ENCODE data around the gene C3orf22.

C3orf22 gene

GRCh38 chr3:126557415-126557745 lies 1.4 kb downstream of the C3orf22 start:
- no peaks in the 10 kb centered on the region for H3K9me3 ChIP-seq (ENCODE audit: control insufficient read depth in 2 of 2, low read length in 2 of 2)
- H3K36me3 ChIP-seq (ENCODE audit: control insufficient read depth in 2 of 2, insufficient read depth in 2 of 2, low read length in 2 of 2): no peaks in the 10 kb centered on the region
- no peak overlapping the region for H3K9ac ChIP-seq (ENCODE audit: low read depth in 1 of 2, low read length in 2 of 2)
- H3K4me1 ChIP-seq (ENCODE audit: control insufficient read depth in 2 of 2, insufficient read depth in 2 of 2, low read length in 2 of 2): no peaks in the 10 kb centered on the region
- no peak overlapping the region for H3K4me3 ChIP-seq (ENCODE audit: low read length in 2 of 2)
- no peaks in the 10 kb centered on the region for H3K27me3 ChIP-seq (ENCODE audit: control insufficient read depth in 2 of 2, insufficient read depth in 2 of 2, low read length in 2 of 2)
- H3K27ac ChIP-seq (ENCODE audit: low read depth in 2 of 2, low read length in 2 of 2): no peak overlapping the region

GRCh38 chr3:126556637-126557414 lies 1.9 kb downstream of the C3orf22 start:
- Histone ChIP-seq H3K27ac (ENCODE audit: low read depth in 2 of 2, low read length in 2 of 2) (no peak overlapping the region), H3K27me3 (ENCODE audit: control insufficient read depth in 2 of 2, insufficient read depth in 2 of 2, low read length in 2 of 2) (no peaks in the 10 kb centered on the region), H3K4me1 (ENCODE audit: control insufficient read depth in 2 of 2, insufficient read depth in 2 of 2, low read length in 2 of 2) (no peaks in the 10 kb centered on the region), H3K36me3 (ENCODE audit: control insufficient read depth in 2 of 2, insufficient read depth in 2 of 2, low read length in 2 of 2) (no peaks in the 10 kb centered on the region), H3K9me3 (ENCODE audit: control insufficient read depth in 2 of 2, low read length in 2 of 2) (no peaks in the 10 kb centered on the region), H3K9ac (ENCODE audit: low read depth in 1 of 2, low read length in 2 of 2) (no peak overlapping the region), H3K4me3 (ENCODE audit: low read length in 2 of 2) (no peak overlapping the region)

- H3K27ac ChIP-seq (ENCODE audit: low read depth in 2 of 2, low read length in 2 of 2): no peak overlapping the region
- no peak overlapping the region for H3K9ac ChIP-seq (ENCODE audit: low read depth in 1 of 2, low read length in 2 of 2)
These were observed 2.7 kb downstream of the C3orf22 start for GRCh38 chr3:126555795-126556636.

GRCh38 chr3:126554560-126555525 lies 3.9 kb downstream of the C3orf22 start:
- no peaks in the 10 kb centered on the region for H3K9me3 ChIP-seq (ENCODE audit: control insufficient read depth in 2 of 2, low read length in 2 of 2)
- no peak overlapping the region for H3K4me3 ChIP-seq (ENCODE audit: low read length in 2 of 2)
- no peaks in the 10 kb centered on the region for H3K4me1 ChIP-seq (ENCODE audit: control insufficient read depth in 2 of 2, insufficient read depth in 2 of 2, low read length in 2 of 2)
- no peaks in the 10 kb centered on the region for H3K27me3 ChIP-seq (ENCODE audit: control insufficient read depth in 2 of 2, insufficient read depth in 2 of 2, low read length in 2 of 2)
- H3K27ac ChIP-seq (ENCODE audit: low read depth in 2 of 2, low read length in 2 of 2): no peak overlapping the region
- no peaks in the 10 kb centered on the region for H3K36me3 ChIP-seq (ENCODE audit: control insufficient read depth in 2 of 2, insufficient read depth in 2 of 2, low read length in 2 of 2)
- H3K9ac ChIP-seq (ENCODE audit: low read depth in 1 of 2, low read length in 2 of 2): no peak overlapping the region

More at GRCh38 chr3:126555795-126556636, 2.7 kb downstream of the C3orf22 start:
- no peak overlapping the region for H3K4me3 ChIP-seq (ENCODE audit: low read length in 2 of 2)
- H3K36me3 ChIP-seq (ENCODE audit: control insufficient read depth in 2 of 2, insufficient read depth in 2 of 2, low read length in 2 of 2): no peaks in the 10 kb centered on the region
- no peaks in the 10 kb centered on the region for H3K4me1 ChIP-seq (ENCODE audit: control insufficient read depth in 2 of 2, insufficient read depth in 2 of 2, low read length in 2 of 2)
- H3K9me3 ChIP-seq (ENCODE audit: control insufficient read depth in 2 of 2, low read length in 2 of 2): no peaks in the 10 kb centered on the region
- no peaks in the 10 kb centered on the region for H3K27me3 ChIP-seq (ENCODE audit: control insufficient read depth in 2 of 2, insufficient read depth in 2 of 2, low read length in 2 of 2)

- Histone ChIP-seq H3K4me1 (ENCODE audit: control insufficient read depth in 2 of 2, insufficient read depth in 2 of 2, low read length in 2 of 2) (no peaks in the 10 kb centered on the region), H3K9ac (ENCODE audit: low read depth in 1 of 2, low read length in 2 of 2) (no peak overlapping the region), H3K27ac (ENCODE audit: low read depth in 2 of 2, low read length in 2 of 2) (no peak overlapping the region), H3K9me3 (ENCODE audit: control insufficient read depth in 2 of 2, low read length in 2 of 2) (no peaks in the 10 kb centered on the region), H3K27me3 (ENCODE audit: control insufficient read depth in 2 of 2, insufficient read depth in 2 of 2, low read length in 2 of 2) (no peaks in the 10 kb centered on the region), H3K4me3 (ENCODE audit: low read length in 2 of 2) (no peak overlapping the region), H3K36me3 (ENCODE audit: control insufficient read depth in 2 of 2, insufficient read depth in 2 of 2, low read length in 2 of 2) (no peaks in the 10 kb centered on the region)
These were observed 5.2 kb downstream of the C3orf22 start for GRCh38 chr3:126553284-126554084.

GRCh38 chr3:126552688-126553283 lies 5.9 kb downstream of the C3orf22 start:
- Histone ChIP-seq H3K9ac (ENCODE audit: low read depth in 1 of 2, low read length in 2 of 2) (no peak overlapping the region), H3K36me3 (ENCODE audit: control insufficient read depth in 2 of 2, insufficient read depth in 2 of 2, low read length in 2 of 2) (no peaks in the 10 kb centered on the region), H3K4me1 (ENCODE audit: control insufficient read depth in 2 of 2, insufficient read depth in 2 of 2, low read length in 2 of 2) (no peaks in the 10 kb centered on the region), H3K27ac (ENCODE audit: low read depth in 2 of 2, low read length in 2 of 2) (no peak overlapping the region), H3K9me3 (ENCODE audit: control insufficient read depth in 2 of 2, low read length in 2 of 2) (no peaks in the 10 kb centered on the region), H3K27me3 (ENCODE audit: control insufficient read depth in 2 of 2, insufficient read depth in 2 of 2, low read length in 2 of 2) (no peaks in the 10 kb centered on the region), H3K4me3 (ENCODE audit: low read length in 2 of 2) (no peak overlapping the region)

- Histone ChIP-seq H3K4me1 (ENCODE audit: control insufficient read depth in 2 of 2, insufficient read depth in 2 of 2, low read length in 2 of 2) (no peaks in the 10 kb centered on the region), H3K27me3 (ENCODE audit: control insufficient read depth in 2 of 2, insufficient read depth in 2 of 2, low read length in 2 of 2) (no peaks in the 10 kb centered on the region), H3K4me3 (ENCODE audit: low read length in 2 of 2) (no peak overlapping the region)
These were observed 6.7 kb downstream of the C3orf22 start for GRCh38 chr3:126551839-126552687.

GRCh38 chr3:126551121-126551838 lies 7.5 kb downstream of the C3orf22 start:
- Histone ChIP-seq H3K36me3 (ENCODE audit: control insufficient read depth in 2 of 2, insufficient read depth in 2 of 2, low read length in 2 of 2) (no peaks in the 10 kb centered on the region), H3K4me3 (ENCODE audit: low read length in 2 of 2) (no peak overlapping the region), H3K4me1 (ENCODE audit: control insufficient read depth in 2 of 2, insufficient read depth in 2 of 2, low read length in 2 of 2) (no peaks in the 10 kb centered on the region), H3K9me3 (ENCODE audit: control insufficient read depth in 2 of 2, low read length in 2 of 2) (no peaks in the 10 kb centered on the region), H3K27ac (ENCODE audit: low read depth in 2 of 2, low read length in 2 of 2) (no peak overlapping the region), H3K9ac (ENCODE audit: low read depth in 1 of 2, low read length in 2 of 2) (no peak overlapping the region), H3K27me3 (ENCODE audit: control insufficient read depth in 2 of 2, insufficient read depth in 2 of 2, low read length in 2 of 2) (no peaks in the 10 kb centered on the region)

More at GRCh38 chr3:126551839-126552687, 6.7 kb downstream of the C3orf22 start:
- Histone ChIP-seq H3K36me3 (ENCODE audit: control insufficient read depth in 2 of 2, insufficient read depth in 2 of 2, low read length in 2 of 2) (no peaks in the 10 kb centered on the region), H3K9ac (ENCODE audit: low read depth in 1 of 2, low read length in 2 of 2) (no peak overlapping the region), H3K9me3 (ENCODE audit: control insufficient read depth in 2 of 2, low read length in 2 of 2) (no peaks in the 10 kb centered on the region), H3K27ac (ENCODE audit: low read depth in 2 of 2, low read length in 2 of 2) (no peak overlapping the region)

Data from mucosa of rectum (tissue), 2 donors.